Right ventricle myocardium superior (tissue), 1 donor: ENCODE results near the gene SIGLECL1. TPM values are rescaled to one million over a fixed set of nuclear protein-coding genes. Genes with fewer than 3 reads are reported as not detected.
"Not testable (repeated sequence)": the region's sequence is repeated elsewhere in the genome, so short reads cannot be mapped to it uniquely, and the experiment has no call there.

Source experiments
- ATAC-seq: fragments of 200-7000 bp; cut with Tn5 transposase; one replicate; pipeline ENCODE4 v1.9.1; 2020; ENCODE audit warnings: mild to moderate bottlenecking; ENCODE audit not compliant: poor library complexity
- DNase-seq: peaks from one replicate; pipeline ENCODE4 v3.0.0-alpha.2; 2020
- intact Hi-C: fragments of 100-400 bp; cut with DNase I; formaldehyde crosslinking; loops from one replicate; pipeline ENCODE4 v1.11.2; 2022
- long read RNA-seq: library from polyadenylated mRNA; unstranded; transcript quantifications from one replicate; pipeline ENCODE4 v2.0.0, GENCODE V29; 2021
- total RNA-seq: library from RNA; stranded (reverse); fragmentation: NEBNext Ultra II Directional; extraction: Animal tissue kit (Norgen Biotek cat#: 25700); gene quantifications from one replicate; pipeline ENCODE4 v1.2.1, GENCODE V29; 2021
- donor health status: DM: no; HTN: yes; CAD: no; lungs with severe emphysema.

The SIGLECL1 gene
- not detected for total RNA-seq
- long read RNA-seq: 0 reads

GRCh38 chr19:51250786-51251467, at the start of gene SIGLECL1:
Gene SIGLECL1 (plus strand): TSS chr19:51251080. CDS start chr19:51264073, 12,993 bp downstream.
- no peak for ATAC-seq
- no peak for DNase-seq
- intact Hi-C loops: no loop called here

GRCh38 chr19:51201712-51202111, 49.2 kb upstream of the SIGLECL1 start:
- intact Hi-C loops: no loop called here
- DNase-seq (no peak), ATAC-seq (no peak)

- DNase-seq: no peak
- intact Hi-C loops: no loop called here
- ATAC-seq: no peak
Measured at GRCh38 chr19:51203916-51204315, 47.0 kb upstream of the SIGLECL1 start.

- ATAC-seq: no peak
- DNase-seq: no peak
- intact Hi-C loops: no loop called here
Measured at GRCh38 chr19:51204321-51204720, 46.6 kb upstream of the SIGLECL1 start.

GRCh38 chr19:51207747-51208146, 43.1 kb upstream of the SIGLECL1 start:
- ATAC-seq (no peak), DNase-seq (no peak)
- intact Hi-C loops: no loop called here

GRCh38 chr19:51210191-51210784, 40.6 kb upstream of the SIGLECL1 start:
- no peak for ATAC-seq
- intact Hi-C loops: no loop called here

GRCh38 chr19:51210874-51211361, 40.0 kb upstream of the SIGLECL1 start:
- ATAC-seq: peak; percentile 75
- intact Hi-C loops: not testable (repeated sequence)
- peak; percentile 66 for DNase-seq

More at GRCh38 chr19:51210191-51210784, 40.6 kb upstream of the SIGLECL1 start:
- no peak for DNase-seq

GRCh38 chr19:51211833-51212232, 39.0 kb upstream of the SIGLECL1 start:
- DNase-seq (no peak), ATAC-seq (no peak)
- intact Hi-C loops: no loop called here

GRCh38 chr19:51219307-51219706, 31.6 kb upstream of the SIGLECL1 start:
- no peak for ATAC-seq
- no peak for DNase-seq
- intact Hi-C loops: no loop called here

- no peak for ATAC-seq
- DNase-seq: no peak
- intact Hi-C loops: no loop called here
Measured at GRCh38 chr19:51219971-51220370, 30.9 kb upstream of the SIGLECL1 start.

GRCh38 chr19:51220996-51221395, 29.9 kb upstream of the SIGLECL1 start:
- intact Hi-C loops: no loop called here
- DNase-seq (no peak), ATAC-seq (no peak)

GRCh38 chr19:51224163-51224641, 26.7 kb upstream of the SIGLECL1 start:
- no peak for ATAC-seq
- intact Hi-C loops: no loop called here
- no peak for DNase-seq

GRCh38 chr19:51224898-51225393, 25.9 kb upstream of the SIGLECL1 start, which contains the start of gene CD33:
Gene CD33 (plus strand): TSS chr19:51225080. CDS start chr19:51225119, 39 bp downstream.
- DNase-seq, intact Hi-C loops: not testable (repeated sequence)
- peak; percentile 76 for ATAC-seq

GRCh38 chr19:51226067-51226466, 24.8 kb upstream of the SIGLECL1 start:
- ATAC-seq (no peak), DNase-seq (no peak)
- intact Hi-C loops: no loop called here

GRCh38 chr19:51227326-51227725, 23.6 kb upstream of the SIGLECL1 start:
- intact Hi-C loops: no loop called here
- ATAC-seq (no peak), DNase-seq (no peak)

- intact Hi-C loops: no loop called here
- DNase-seq (no peak), ATAC-seq (no peak)
Measured at GRCh38 chr19:51227966-51228365, 22.9 kb upstream of the SIGLECL1 start.

- ATAC-seq (no peak), DNase-seq (no peak)
- intact Hi-C loops: no loop called here
Measured at GRCh38 chr19:51240866-51241265, 10.0 kb upstream of the SIGLECL1 start.

GRCh38 chr19:51242881-51243630, 7.8 kb upstream of the SIGLECL1 start:
- ATAC-seq (no peak), DNase-seq (no peak)
- intact Hi-C loops: no loop called here

- ATAC-seq: no peak
- DNase-seq: no peak
- intact Hi-C loops: no loop called here
Measured at GRCh38 chr19:51246164-51246552, 4.7 kb upstream of the SIGLECL1 start.
